HG03175 (cell line): ENCODE results near the gene CPNE1.
"Not testable (repeated sequence)": the region's sequence is repeated elsewhere in the genome, so short reads cannot be mapped to it uniquely, and the experiment has no call there.

Experiments used
- ATAC-seq: cut with Tn5 transposase; IDR thresholded peaks from one replicate; pipeline ENCODE4 v1.9.1; 2021; ENCODE audit warnings: mild to moderate bottlenecking, moderate library complexity; ENCODE audit not compliant: unreplicated experiment

The CPNE1 gene

DNA sequence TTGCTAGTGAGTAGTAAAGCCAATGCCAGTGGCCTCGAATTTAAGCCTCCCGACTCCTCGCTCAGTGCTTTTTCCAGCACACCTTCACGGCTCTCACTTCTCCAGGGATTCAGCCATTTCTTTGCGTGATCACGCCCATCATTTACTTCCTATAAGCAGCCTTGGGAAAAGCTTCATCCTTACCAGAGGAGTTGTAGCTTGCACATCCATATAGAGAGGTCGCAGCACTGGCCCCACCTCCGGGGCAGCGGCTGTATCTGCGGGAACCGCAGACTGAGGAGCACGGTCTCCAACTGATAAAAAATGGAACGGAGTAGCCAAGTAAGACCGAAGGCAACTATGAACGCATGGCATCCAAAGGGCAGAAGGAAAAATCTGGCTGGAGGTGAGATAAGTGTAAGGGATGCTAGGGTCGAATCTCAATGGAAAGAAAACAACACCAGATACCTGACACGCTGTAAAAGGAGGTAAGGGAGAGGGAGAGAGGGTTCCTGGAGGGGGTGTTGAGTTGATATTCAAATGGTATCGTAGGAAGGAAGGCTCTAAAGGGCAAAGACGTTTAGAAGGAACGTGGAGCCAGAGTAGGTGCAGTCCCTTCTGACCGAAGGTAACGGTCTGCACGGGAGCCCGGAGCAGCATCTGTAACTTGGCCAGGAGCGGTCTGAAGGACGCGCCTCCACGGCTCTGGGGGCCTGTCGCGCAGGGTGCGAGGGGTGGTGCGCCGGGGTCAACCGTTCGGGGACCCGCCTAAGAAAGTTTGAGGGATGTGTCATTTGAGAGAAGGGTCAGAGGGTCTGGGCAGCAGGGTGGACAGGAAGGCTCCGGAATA, 33.8 kb upstream of the CPNE1 start:
- peak; percentile 35 for ATAC-seq

DNA sequence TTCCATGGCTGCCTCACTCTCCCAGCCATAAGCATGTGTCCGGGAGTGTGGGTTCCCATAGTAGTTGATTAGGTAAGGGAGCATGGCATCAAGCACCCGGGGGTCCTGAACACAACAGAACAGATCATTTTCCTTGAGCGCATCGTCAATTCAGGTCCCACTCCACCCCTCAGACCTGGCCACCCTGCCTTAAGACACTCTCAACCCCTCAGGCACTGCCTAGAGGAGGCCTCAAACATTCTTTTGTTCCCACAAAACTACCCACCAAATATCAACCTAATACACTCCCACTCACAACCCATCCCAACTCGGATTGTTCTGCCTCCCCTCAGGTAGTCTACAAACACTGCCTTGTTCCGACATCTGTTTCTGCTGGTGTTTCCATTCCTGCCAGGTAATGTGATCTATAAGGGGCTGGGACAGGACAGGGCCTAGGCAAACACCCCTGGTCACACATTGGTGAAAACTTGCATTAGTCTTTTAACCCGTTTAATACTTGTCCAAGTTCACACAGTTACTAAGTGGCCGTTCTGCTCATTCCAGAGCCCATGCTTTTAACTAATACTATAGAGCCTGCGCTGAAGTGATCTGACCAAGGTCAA, 33.1 kb upstream of the CPNE1 start:
- ATAC-seq = no peak

DNA sequence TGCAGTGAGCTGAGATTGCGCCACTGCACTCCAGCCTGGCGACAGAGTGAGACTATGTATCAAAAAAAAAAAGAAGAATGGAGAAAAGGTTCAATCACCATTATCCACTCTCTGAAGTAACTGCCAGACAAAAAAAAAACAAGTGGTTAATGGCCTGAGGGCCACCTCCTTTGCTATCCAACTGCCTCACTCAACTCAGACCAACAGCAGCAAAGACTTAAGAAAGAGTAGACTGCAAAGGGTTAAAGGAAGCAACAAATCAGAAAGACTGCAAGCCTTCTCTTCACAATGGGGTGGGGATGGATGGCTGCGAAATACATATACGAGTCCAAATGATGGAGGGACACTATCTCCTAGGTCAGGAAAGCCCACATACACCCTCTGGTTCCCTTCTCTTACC, 31.3 kb upstream of the CPNE1 start:
- no peak for ATAC-seq

DNA sequence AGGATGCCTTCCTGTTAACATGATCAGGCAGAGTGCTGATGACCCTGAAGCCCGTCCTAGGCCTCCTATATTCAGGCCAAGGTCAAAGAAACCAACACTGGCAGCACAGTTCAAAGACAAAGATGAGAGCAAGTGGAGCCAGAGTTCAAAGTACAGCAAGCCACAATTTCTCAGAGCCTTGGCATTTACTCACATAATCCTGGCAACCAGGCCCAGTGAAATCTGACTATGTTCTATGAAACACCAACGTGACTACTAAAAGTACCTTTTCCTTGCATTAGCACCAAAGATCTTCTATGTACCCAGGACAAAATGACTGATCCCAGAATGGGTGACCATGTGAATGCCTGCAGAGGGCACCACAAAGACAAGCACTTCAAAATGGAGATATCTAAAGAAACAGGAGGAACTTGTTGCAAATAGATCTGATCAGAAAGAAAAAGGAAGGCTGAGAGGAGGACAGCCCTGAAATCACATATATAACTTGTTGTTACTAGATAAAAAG, 30.6 kb upstream of the CPNE1 start:
- no peak for ATAC-seq

DNA sequence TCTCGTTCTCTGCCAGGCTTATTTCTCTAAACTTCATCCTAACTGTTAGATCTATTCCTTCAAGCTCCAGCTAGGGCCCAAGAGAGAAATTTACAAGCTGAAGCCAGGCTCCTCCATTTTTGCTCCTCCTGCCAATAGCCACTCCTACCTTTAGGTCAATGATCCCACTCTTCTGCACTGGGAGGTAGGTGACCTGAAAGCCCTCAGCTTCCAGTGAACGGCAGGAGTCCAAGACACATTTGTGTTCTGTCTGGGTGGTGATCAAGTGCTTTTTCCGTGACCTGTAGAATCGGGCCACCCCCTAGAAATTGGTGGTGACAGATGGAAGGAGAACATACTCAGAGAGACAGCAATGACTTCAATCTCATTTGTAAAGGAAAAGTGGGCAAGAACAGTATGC, 25.6 kb upstream of the CPNE1 start:
- ATAC-seq = no peak

DNA sequence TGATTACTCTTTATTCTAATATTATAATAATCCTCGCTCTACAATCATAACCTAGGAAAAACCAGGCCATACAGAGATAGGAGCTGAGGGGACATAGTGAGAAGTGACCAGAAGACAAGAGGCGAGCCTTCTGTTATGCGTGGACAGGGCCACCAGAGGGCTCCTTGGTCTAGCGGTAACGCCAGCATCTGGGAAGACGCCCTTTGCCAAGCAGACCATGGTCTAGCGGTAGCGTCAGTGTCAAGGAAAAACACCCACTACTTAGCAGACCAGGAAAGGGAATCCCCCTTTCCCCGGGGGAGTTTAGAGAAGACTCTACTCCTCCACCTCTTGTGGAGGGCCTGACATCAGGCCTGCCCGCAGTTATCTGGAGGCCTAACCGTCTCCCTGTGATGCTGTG, 22.2 kb upstream of the CPNE1 start:
- not testable (repeated sequence) for ATAC-seq

DNA sequence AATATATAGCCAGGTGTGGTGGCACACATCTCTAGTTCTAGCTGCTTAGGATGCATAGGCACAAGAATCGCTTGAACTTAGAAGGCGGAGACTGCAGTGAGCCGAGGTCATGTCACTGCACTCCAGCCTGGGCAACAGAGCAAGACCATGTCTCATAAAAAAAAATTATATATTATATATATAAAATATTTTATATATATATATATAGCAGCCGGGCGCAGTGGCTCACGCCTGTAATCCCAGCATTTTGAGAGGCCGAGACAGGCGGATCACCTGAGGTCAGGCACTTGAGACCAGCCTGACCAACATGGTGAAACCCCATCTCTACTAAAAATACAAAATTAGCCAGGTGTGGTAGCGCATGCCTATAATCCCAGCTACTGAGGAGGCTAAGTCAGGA, 20.7 kb upstream of the CPNE1 start:
- ATAC-seq = not testable (repeated sequence)

DNA sequence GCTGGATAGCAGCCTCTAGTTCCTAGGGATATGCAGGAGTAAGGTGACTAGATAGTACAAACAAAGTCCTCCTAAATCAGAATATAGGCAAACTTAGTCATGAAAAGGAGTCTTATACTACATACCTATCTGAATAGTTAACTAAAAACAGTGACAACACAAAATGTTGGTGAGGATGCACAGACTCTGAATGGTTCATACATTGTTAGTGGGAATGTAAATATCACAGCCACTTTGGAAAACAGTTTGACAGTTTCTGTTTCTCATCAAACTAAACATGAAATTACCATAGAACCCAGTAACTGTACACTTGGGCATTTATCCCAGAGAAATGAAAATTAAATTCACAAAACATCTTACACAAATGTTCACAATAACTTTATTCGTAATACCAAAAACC, 17.3 kb upstream of the CPNE1 start:
- no peak for ATAC-seq

DNA sequence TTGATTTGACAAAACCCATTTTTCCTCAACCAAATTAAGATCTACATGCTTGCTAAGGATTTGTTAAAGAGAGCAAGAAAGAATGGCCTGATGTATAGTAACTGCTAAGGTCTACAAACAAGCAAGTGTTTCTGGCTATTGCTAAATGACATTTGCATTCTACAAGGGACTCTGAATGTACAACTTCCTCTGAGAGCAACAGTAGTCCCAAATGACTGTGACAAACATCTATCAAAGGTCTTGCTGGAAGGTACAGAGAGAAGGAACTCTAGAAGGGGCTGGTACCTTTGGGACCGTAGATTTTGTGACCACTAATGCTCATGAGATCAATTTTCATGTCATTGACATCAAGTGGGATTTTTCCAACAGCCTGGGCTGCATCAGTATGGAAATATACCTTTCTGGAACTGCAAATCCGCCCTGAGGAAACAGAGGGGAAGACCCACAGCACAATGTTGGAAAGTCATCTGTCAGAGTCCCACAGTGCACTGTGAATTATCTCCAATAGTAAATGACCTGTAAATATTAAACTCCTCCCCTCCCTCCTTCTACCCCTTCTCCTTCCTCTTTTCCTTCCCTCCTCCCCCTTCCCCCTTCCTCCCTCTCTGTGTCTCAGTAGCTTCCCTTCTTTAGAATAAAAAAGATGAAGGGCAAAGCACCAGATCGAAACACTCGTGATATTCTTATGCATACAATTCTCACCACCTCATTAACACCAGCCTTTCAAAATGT, 15.9 kb upstream of the CPNE1 start:
- no peak for ATAC-seq

DNA sequence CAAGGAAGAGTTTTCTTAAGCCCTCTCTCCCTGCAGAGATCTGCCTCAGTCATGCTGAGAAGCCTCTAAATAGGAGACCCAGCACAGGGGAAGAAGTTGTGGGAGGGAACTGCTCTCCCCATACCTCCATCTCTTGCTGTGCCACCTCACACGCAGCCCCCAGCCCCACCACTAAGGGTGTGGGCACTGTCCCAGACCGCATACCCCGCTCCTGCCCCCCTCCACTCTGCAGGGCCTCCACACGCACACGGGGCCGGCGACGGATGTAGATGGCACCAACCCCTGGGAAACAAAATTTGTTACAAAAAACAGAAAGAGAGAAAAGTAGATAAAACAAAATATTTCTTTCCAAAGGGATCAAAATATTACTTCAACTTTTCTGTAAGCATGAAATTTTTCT, 10.2 kb upstream of the CPNE1 start:
- ATAC-seq = no peak

DNA sequence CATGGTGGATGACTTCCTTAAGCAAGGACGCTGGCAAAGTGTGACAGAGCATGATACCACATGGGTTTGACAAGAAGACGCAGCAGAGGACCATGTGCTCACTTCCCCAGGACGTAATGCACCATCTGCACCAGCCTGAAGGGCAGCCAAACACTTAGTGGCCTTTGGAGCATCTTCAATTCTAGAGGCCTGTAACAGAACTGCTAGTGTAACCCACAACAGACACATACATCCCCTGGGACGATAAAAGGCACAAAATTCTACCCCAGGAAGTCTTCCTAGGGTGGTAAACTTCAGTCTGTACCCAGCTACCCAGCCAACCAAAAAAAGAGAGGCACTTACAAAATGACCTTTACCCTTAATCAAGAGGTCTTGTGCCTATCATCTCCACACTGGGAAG, 9.2 kb upstream of the CPNE1 start:
- no peak for ATAC-seq

DNA sequence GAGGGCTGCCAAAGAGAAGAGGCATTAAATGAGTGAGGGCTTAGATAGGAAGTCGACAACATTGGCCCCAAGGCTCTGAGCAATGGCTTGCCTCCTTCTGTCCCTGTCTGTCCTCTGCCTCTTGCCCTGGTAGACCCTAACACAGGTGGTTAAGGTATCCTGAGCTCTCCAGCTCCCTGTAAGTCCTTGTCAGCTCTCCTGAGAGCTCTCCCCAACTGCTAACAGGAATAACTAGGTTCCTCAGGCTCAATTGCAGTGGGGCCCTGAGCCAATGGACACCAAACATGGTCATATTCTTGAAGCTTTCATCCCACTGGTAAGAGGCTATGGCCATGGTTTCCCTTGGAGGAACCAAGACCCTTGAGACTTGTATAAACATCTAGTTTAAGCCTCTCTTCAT, 5.0 kb upstream of the CPNE1 start:
- ATAC-seq = no peak

DNA sequence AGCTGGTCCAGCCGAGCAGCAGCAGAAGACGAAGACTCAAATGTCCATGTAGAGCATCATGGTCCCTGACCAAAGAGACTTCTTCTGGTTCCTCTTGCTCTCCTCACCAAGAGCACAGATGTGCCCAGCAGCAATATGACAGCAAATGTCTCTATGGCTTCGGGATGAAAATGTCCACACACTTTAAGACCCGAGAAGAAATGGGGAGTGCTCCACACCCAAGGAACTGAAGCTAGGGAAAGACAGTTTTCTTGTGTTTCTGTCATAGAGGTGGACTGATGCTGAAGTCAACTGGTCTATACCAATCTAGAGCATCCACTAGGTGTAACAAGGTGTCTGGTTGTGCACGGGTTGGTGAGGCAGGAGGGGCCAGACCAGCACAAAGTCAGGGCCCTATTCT, 4.5 kb upstream of the CPNE1 start:
- no peak for ATAC-seq

DNA sequence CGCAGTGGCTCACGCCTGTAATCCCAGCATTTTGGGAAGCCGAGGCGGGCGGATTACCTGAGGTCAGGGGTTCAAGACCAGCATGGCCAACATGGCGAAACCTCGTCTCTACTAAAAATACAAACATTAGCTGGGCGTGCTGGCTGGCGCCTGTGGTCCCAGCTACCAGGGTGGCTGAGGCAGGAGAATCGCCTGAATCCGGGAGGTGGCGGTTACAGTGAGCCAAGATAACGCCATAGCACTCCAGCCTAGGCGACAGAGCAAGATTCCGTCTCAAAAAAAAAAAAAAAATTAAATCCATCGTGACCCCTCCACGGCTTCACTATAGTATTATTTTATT, 1.2 kb upstream of the CPNE1 start:
- no peak for ATAC-seq

DNA sequence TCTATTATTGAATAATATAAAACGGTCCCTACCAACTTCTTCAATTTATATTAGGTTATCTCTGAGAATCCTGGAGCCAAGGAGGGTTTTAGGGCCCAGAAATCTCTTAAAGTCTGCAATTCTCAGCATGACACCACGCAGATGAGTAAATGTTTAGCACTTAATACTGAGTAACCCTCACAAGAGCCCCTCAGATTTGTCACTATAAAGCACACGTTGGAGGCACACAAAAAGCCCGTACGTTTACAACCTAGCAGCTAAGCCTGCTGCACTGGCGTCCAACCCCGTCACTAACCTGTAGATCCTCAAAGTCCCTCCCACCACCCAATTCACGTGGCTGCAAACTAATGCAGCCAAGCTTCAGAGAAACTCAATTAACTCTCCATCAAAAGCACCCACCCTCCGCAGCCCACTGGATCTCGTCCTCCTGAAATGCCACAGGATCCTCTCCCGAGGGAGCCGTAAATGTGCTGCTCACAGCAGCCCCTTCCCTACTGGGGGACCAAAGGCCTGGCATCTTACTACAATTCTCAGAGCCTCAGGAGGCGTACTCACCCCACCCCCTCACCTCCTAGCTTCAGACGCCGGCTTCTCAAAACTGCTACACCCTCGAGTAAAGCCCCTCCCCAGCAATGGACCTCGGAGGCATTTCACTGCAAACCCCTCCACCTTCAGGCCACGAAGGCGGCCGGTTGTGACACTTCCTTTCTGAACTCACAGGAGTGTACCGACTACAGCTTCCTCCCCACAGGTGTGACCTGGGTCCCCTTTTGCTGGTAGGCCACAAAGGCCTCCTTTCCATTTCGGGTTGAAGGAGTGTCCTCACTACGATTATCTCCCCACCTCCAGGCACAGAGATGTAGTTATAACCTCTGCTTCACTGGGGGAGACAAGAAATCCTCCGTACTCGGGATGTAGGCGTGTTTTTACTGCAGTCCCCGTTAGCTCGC, 909 bp downstream of the CPNE1 start:
- ATAC-seq = peak; percentile 38

DNA sequence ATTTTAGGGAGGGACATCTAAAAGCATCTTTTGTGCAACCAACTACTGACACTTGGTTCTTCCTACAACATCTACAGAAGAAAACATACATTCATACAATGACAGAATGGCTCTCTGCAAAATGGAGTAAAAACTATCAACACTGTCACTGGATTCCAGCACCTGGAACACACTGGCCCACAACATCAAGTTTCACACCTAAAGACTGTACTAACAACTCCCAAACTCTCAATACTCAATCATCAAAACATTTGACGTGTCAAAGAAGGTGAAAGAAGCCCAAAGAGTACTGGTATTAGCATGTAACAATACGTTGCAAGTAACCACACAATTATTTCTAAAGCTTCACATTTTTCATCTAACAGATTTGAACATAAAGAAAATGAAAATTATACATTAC, 2.1 kb downstream of the CPNE1 start:
- no peak for ATAC-seq

DNA sequence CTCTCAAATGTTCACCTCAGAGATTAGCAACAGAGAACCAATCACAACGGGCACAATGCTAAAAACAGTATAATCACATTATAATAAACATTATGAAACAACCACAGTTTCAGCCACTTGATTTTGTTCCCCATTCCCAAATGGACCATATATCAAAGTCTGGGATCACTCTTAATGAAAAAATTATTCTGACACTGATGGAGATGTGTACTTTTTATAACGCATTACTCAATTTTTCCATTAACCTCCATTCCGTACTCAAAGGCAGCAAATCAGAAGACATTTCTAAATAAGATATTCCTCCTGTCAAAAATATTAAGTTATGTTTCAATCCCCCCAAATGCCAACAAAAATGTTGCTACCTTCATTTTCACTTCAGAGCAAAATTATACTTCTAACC, 2.8 kb downstream of the CPNE1 start:
- ATAC-seq = no peak

DNA sequence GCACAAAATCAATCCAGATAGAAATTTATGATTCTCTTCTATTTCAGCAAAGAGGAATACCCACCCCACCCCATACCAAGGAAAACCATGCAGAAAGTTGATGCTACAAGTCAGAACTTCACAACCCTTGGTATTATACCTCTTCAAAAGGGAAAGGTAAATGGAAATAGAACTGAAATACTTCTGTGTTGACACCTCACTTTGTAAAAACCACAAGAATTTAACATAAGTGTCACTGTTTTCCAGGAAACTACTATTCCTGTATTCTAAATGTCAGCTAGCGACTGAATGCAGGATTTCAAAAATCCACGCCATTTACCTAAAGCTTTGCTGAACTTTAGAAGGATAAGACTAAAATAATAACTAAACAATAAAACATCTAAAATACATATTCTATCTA, 3.6 kb downstream of the CPNE1 start:
- no peak for ATAC-seq

DNA sequence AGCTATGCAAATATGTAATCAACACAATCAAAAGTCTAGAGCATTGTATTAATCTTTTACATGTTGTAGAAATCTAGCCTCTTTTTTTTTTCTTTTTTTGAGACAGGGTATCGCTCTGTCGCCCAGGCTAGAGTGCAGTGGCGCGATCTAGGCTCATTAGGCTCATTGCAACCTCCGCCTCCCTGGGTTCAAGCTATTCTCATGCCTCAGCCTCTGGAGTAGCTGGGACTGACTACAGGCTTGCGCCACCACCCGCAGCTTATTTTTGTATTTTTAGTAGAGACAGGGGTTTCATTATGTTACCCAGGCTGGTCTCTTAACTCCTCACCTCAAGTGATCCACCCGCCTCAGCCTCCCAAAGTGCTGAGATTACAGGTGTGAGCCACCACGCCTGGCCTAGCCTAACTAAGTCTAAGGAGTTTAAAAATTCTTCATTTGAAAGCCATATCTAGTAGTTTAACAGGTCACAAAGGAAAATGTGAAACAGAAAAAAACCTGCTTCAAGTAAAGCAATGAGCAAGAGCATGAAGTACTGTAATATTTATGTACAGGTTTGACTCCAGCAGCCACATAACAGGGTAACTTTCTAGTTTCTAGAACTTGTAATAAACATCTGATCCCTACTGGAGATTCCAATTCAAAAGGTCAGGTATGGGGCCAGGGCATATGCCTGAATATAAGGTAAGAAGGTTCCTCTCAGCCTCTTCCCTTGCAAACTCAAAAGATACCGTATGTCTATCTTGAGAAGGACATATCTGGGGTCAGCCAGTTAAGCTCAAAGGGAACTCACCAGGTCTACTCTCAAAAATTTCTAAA, 4.4 kb downstream of the CPNE1 start:
- no peak for ATAC-seq

DNA sequence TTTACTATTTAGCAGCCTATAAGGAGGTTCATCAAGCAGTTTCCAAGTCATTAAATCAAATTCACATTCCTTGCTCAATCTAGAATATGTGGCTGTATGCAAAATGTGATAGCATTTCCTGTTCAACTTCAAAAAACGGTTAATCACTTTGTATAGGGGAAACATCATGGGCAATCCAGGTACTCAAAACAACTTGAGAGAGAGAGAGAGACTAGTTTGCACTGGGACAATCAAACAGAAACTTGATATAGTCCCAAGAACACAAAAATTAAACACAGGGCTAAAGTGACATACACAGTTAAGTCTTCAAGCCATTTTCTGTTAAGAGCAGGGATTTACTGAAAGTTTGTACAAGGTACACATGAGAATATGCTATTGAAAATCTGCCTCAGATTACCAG, 7.4 kb downstream of the CPNE1 start:
- ATAC-seq = no peak
